H1 (cell line): ENCODE results near the gene PSD2. TPM values are rescaled to one million over a fixed set of nuclear protein-coding genes. Genes with fewer than 3 reads are reported as not detected.

Experiments
- BCL11A ChIP-seq, 2 experiments: IDR thresholded peaks; one replicate each; pipeline ENCODE4 v1.6.1; 2011; ENCODE audit warnings: low read depth in 2 of 2, low read length in 2 of 2, mild to moderate bottlenecking in 2 of 2
- CEBPB ChIP-seq: IDR thresholded peaks from 2 replicates; pipeline ENCODE4 v1.6.1; 2012; ENCODE audit warnings: low read depth, low read length
- CTCF ChIP-seq, 3 experiments: IDR thresholded peaks; 1 replicate in 2 of 3; 2 replicates in 1 of 3; pipeline versions ENCODE4 v1.5.1 to v1.6.1; 2011; ENCODE audit warnings: low read length in 3 of 3, mild to moderate bottlenecking in 3 of 3, inconsistent platforms in 2 of 3, low read depth in 1 of 3, moderate library complexity in 1 of 3; ENCODE audit not compliant: insufficient read depth in 1 of 3; ENCODE audit errors: control extremely low read depth in 1 of 3
- GTF2F1 ChIP-seq: IDR thresholded peaks from 2 replicates; pipeline ENCODE4 v1.6.1; 2012; ENCODE audit warnings: low read depth, low read length, improper control_type of control experiment, borderline replicate concordance
- RAD21 ChIP-seq, 2 experiments: IDR thresholded peaks in 1 of 2; conservative IDR thresholded peaks in 1 of 2; 2 replicates each; pipeline ENCODE4 v1.6.1; 2011; ENCODE audit warnings: low read depth in 2 of 2, low read length in 2 of 2, improper control_type of control experiment in 1 of 2, inconsistent platforms in 1 of 2, mild to moderate bottlenecking in 1 of 2, moderate library complexity in 1 of 2
- RXRA ChIP-seq: IDR thresholded peaks from 2 replicates; pipeline ENCODE4 v1.6.1; 2011; ENCODE audit warnings: low read depth, mild to moderate bottlenecking, low read length, moderate library complexity; ENCODE audit not compliant: insufficient read depth
- SP4 ChIP-seq: IDR thresholded peaks from 2 replicates; pipeline ENCODE4 v1.6.1; 2012; ENCODE audit warnings: low read length, inconsistent platforms
- TAF1 ChIP-seq: IDR thresholded peaks from 2 replicates; pipeline ENCODE4 v1.6.1; 2011; ENCODE audit warnings: mild to moderate bottlenecking, low read depth, low read length
- YY1 ChIP-seq: IDR thresholded peaks from 2 replicates; pipeline ENCODE4 v1.6.1; 2011; ENCODE audit warnings: low read depth, mild to moderate bottlenecking, low read length
- polyA plus RNA-seq, 7 experiments: library from polyadenylated mRNA; depleted of rRNA in 3 of 7; stranded (reverse) in 5 of 7; unstranded in 2 of 7; fragments of >200 nt in 5 of 7; fragments of 200-250 nt in 2 of 7; gene quantifications; 1 replicate in 5 of 7; 2 replicates in 1 of 7; 4 replicates in 1 of 7; pipeline versions ENCODE4 v1.2.1 to v1.2.3, GENCODE V29; 2011 to 2013; ENCODE audit warnings: missing spikeins in 2 of 7, mixed read lengths in 2 of 7
- total RNA-seq: library from RNA; stranded (reverse); fragmentation: NEBNext Ultra II Directional; extraction: Animal tissue kit (Norgen Biotek cat#: 25700); gene quantifications from 2 replicates; pipeline ENCODE4 v1.2.1, GENCODE V29; 2021

The PSD2 gene
- total and polyA plus RNA-seq, 2 of the 8 experiments (the other 6 are each of a cell fraction or from before 2014, with no cell fraction given) = 0.06 to 0.14 TPM

- TF ChIP-seq CTCF (IDR thresholded peaks at IDR 0.05; ENCODE audit: control extremely low read depth in 1 of 3, insufficient read depth in 1 of 3, low read depth in 1 of 3, low read length in 3 of 3) = no peak
- TF ChIP-seq GTF2F1 = no peak
- TF ChIP-seq TAF1 = no peak
- no peak for TF ChIP-seq SP4
- no peak for TF ChIP-seq RAD21 (IDR thresholded peaks at IDR 0.05 in 1 of 2, conservative IDR thresholded peaks at IDR 0.05 in 1 of 2; ENCODE audit: low read depth in 2 of 2, low read length in 2 of 2)
- no peak for TF ChIP-seq RXRA
- TF ChIP-seq CEBPB = no peak
- no peak for TF ChIP-seq BCL11A (IDR thresholded peaks at IDR 0.05; ENCODE audit: low read depth in 2 of 2, low read length in 2 of 2)
- TF ChIP-seq YY1 = no peak
These were observed 30.7 kb upstream of the PSD2 start (continued) for GRCh38 chr5:139764886-139765408.
